HepG2 (cell line): ENCODE measurements around the gene OTUD7B. TPM values are rescaled to one million over a fixed set of nuclear protein-coding genes. Genes with fewer than 3 reads are reported as not detected.

Source experiments
- ETV5 ChIP-seq: IDR thresholded peaks from 2 replicates; pipeline ENCODE4 v1.6.1; 2018; ENCODE audit warnings: missing biosample characterization, missing genetic modification reagents, inconsistent platforms, borderline replicate concordance
- FOXA3 ChIP-seq: IDR thresholded peaks from 2 replicates; pipeline ENCODE4 v1.6.1; 2016; ENCODE audit warnings: missing genetic modification reagents, missing compliant biosample characterization
- KAT2B ChIP-seq: fragments of 150-350 bp; IDR thresholded peaks from 2 replicates; pipeline ENCODE4 v1.6.1; 2014; ENCODE audit warnings: low read depth, low read length, borderline replicate concordance
- RARG ChIP-seq: sonication (generic); formaldehyde crosslinking; IDR thresholded peaks from 2 replicates; pipeline ENCODE4 v1.4.0; 2020; ENCODE audit warnings: low read depth, mild to moderate bottlenecking, missing genetic modification reagents
- RFX3 ChIP-seq: IDR thresholded peaks from 2 replicates; pipeline ENCODE4 v1.6.1; 2016; ENCODE audit warnings: missing biosample characterization, missing genetic modification reagents
- RFXANK ChIP-seq: IDR thresholded peaks from 2 replicates; pipeline ENCODE4 v1.6.1; 2016
- SRSF1 ChIP-seq: fragments of 200-400 bp; formaldehyde crosslinking; optimal IDR thresholded peaks from 2 replicates; pipeline ENCODE3; 2017; ENCODE audit warnings: mild to moderate bottlenecking, low read depth, low read length, moderate library complexity
- ZFYVE20 ChIP-seq: sonication (generic); formaldehyde crosslinking; IDR thresholded peaks from 2 replicates; pipeline ENCODE4 v1.8.0; 2023; ENCODE audit warnings: low read depth, mild to moderate bottlenecking, moderate library complexity, missing genetic modification reagents, borderline replicate concordance
- ZNF350 ChIP-seq: sonication (generic); formaldehyde crosslinking; IDR thresholded peaks from 2 replicates; pipeline ENCODE4 v1.4.0; 2020; ENCODE audit warnings: mild to moderate bottlenecking, low read depth, missing genetic modification reagents, borderline replicate concordance
- ZNF510 ChIP-seq: sonication (generic); formaldehyde crosslinking; IDR thresholded peaks from 2 replicates; pipeline ENCODE4 v1.4.0; 2020; ENCODE audit warnings: low read depth, mild to moderate bottlenecking, missing genetic modification reagents
- ZNF724P ChIP-seq: sonication (generic); formaldehyde crosslinking; IDR thresholded peaks from 2 replicates; pipeline ENCODE4 v1.8.0; 2022; ENCODE audit warnings: missing genetic modification reagents, borderline replicate concordance
- ZNF772 ChIP-seq: sonication (generic); formaldehyde crosslinking; IDR thresholded peaks from 2 replicates; pipeline ENCODE4 v1.5.0; 2020; ENCODE audit warnings: mild to moderate bottlenecking, missing genetic modification reagents
- ZNF780A ChIP-seq: sonication (generic); formaldehyde crosslinking; IDR thresholded peaks from 2 replicates; pipeline ENCODE4 v1.8.0; 2022; ENCODE audit warnings: mild to moderate bottlenecking, missing genetic modification reagents, moderate library complexity
- polyA plus RNA-seq, 8 experiments: library from polyadenylated mRNA; depleted of rRNA in 3 of 8; stranded (reverse) in 7 of 8; unstranded in 1 of 8; fragments of >200 nt; fragmentation: Illumina TruSeq in 4 of 8; extraction: Trizol in 4 of 8; gene quantifications; 2 replicates each; pipeline versions ENCODE4 v1.2.1 to v1.2.3, GENCODE V29; 2011 to 2016; ENCODE audit warnings: low read depth in 4 of 8, missing spikeins in 1 of 8, mixed read lengths in 1 of 8; ENCODE audit not compliant: insufficient read depth in 1 of 8
- total RNA-seq, 5 experiments: library from RNA; depleted of rRNA; stranded (reverse); fragments of >200 nt; fragmentation: Illumina TruSeq; extraction: Trizol; gene quantifications; 2 replicates each; pipeline ENCODE4 v1.2.3, GENCODE V29; 2016; ENCODE audit warnings: low read depth in 1 of 5
- TF ChIP-seq, protein P1 (sequence below): sonication (generic); formaldehyde crosslinking; IDR thresholded peaks from 2 replicates; pipeline ENCODE4 v1.8.0; 2022; ENCODE audit warnings: missing genetic modification reagents, mild to moderate bottlenecking, borderline replicate concordance
- TF ChIP-seq, protein P2 (sequence below): sonication (generic); formaldehyde crosslinking; IDR thresholded peaks from 2 replicates; pipeline ENCODE4 v1.5.0; 2020; ENCODE audit warnings: missing genetic modification reagents, mild to moderate bottlenecking, borderline replicate concordance
- TF ChIP-seq, protein P3 (sequence below): IDR thresholded peaks from 2 replicates; pipeline ENCODE4 v1.6.1; 2016; ENCODE audit warnings: missing genetic modification reagents, missing compliant biosample characterization
- TF ChIP-seq, protein P4 (sequence below): sonication (generic); formaldehyde crosslinking; IDR thresholded peaks from 2 replicates; pipeline ENCODE4 v1.5.0; 2020; ENCODE audit warnings: missing genetic modification reagents
- TF ChIP-seq, protein P5 (sequence below): IDR thresholded peaks from 2 replicates; pipeline ENCODE4 v1.6.1; 2016; ENCODE audit warnings: low read depth, control low read depth
- TF ChIP-seq, protein P6 (sequence below): sonication (generic); formaldehyde crosslinking; conservative IDR thresholded peaks from 2 replicates; pipeline ENCODE4 v1.8.0; 2022; ENCODE audit warnings: low read depth, missing genetic modification reagents
- TF ChIP-seq, protein P7 (sequence below): sonication (generic); formaldehyde crosslinking; IDR thresholded peaks from 2 replicates; pipeline ENCODE4 v1.5.0; 2020; ENCODE audit warnings: mild to moderate bottlenecking, missing genetic modification reagents
- TF ChIP-seq, protein P8 (sequence below): sonication (generic); formaldehyde crosslinking; IDR thresholded peaks from 2 replicates; pipeline ENCODE4 v1.4.0; 2020; ENCODE audit warnings: mild to moderate bottlenecking, missing genetic modification reagents

The OTUD7B gene
- total and polyA plus RNA-seq, 2 of the 13 experiments (the other 11 are each of a cell fraction or from before 2014, with no cell fraction given): 5.1 to 11.2 TPM

DNA sequence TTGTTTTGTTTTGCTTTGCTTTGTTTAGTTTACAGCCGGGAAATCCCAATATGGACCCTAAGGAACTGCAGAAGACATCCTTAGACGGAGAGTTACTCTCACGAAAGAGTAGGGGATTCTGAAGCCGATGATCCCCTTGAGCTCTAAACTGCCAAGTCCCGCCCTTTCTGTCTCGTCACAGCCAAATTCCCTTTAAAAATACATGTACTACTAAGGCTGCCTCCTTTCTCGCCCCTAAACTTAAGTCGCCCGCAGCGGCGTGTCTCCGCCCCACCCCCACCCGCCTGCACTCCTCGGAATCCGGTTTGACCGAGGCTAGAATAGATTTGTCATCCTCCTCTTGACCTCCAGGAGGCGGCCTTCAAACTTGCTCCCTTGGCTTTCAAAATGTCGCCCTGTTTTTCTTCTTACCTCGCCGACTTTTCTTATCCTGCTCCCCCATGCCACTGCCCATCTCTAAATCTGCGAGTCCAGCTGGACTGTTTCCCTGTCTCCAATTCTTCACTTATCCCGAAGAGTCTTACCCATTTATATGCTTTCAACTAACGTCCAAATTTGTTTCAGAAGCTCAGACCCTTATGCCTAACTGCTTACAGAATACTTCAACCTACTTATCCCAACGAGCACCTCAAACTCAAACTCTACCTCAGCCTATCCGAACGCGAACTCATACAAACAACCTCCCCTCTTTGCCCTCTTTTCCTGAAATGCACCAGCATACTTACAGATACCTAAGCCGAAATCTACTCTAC, 122.1 kb downstream of the OTUD7B start (continued):
- TF ChIP-seq, protein P1, sequence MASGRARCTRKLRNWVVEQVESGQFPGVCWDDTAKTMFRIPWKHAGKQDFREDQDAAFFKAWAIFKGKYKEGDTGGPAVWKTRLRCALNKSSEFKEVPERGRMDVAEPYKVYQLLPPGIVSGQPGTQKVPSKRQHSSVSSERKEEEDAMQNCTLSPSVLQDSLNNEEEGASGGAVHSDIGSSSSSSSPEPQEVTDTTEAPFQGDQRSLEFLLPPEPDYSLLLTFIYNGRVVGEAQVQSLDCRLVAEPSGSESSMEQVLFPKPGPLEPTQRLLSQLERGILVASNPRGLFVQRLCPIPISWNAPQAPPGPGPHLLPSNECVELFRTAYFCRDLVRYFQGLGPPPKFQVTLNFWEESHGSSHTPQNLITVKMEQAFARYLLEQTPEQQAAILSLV: no peak
- TF ChIP-seq, protein P2, sequence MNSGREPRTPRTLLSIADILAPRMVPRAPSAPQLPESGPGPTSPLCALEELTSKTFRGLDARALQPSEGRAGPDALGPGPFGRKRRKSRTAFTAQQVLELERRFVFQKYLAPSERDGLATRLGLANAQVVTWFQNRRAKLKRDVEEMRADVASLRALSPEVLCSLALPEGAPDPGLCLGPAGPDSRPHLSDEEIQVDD (CRISPR knock-in tag): no peak
- TF ChIP-seq ETV5 (CRISPR knock-in tag): no peak
- TF ChIP-seq RFX3 (CRISPR knock-in tag): no peak
- TF ChIP-seq ZNF510 (CRISPR knock-in tag): no peak
- no peak for TF ChIP-seq ZNF724P
- TF ChIP-seq, protein P3, sequence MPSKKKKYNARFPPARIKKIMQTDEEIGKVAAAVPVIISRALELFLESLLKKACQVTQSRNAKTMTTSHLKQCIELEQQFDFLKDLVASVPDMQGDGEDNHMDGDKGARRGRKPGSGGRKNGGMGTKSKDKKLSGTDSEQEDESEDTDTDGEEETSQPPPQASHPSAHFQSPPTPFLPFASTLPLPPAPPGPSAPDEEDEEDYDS (CRISPR knock-in tag): no peak
- TF ChIP-seq KAT2B: no peak
- TF ChIP-seq, protein P4, sequence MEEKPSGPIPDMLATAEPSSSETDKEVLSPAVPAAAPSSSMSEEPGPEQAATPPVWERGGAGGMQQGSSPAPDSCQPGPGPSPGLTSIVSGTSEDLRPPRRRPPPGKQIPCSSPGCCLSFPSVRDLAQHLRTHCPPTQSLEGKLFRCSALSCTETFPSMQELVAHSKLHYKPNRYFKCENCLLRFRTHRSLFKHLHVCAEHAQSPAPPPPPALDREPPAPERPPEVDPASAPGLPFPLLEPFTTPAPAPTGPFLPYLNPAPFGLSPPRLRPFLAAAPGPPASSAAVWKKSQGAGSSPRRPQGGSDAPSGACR (CRISPR knock-in tag): no peak
- no peak for TF ChIP-seq ZFYVE20 (CRISPR knock-in tag)
- TF ChIP-seq, protein P5, sequence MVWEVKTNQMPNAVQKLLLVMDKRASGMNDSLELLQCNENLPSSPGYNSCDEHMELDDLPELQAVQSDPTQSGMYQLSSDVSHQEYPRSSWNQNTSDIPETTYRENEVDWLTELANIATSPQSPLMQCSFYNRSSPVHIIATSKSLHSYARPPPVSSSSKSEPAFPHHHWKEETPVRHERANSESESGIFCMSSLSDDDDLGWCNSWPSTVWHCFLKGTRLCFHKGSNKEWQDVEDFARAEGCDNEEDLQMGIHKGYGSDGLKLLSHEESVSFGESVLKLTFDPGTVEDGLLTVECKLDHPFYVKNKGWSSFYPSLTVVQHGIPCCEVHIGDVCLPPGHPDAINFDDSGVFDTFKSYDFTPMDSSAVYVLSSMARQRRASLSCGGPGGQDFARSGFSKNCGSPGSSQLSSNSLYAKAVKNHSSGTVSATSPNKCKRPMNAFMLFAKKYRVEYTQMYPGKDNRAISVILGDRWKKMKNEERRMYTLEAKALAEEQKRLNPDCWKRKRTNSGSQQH (CRISPR knock-in tag): no peak
- 0 out of 2 replicates have a peak, but pooled peaks have one; percentile 6 for TF ChIP-seq FOXA3
- TF ChIP-seq SRSF1: no peak
- peak; percentile 34; the same call in 1 of the 2 replicates for TF ChIP-seq ZNF350 (CRISPR knock-in tag)
- TF ChIP-seq, protein P6, sequence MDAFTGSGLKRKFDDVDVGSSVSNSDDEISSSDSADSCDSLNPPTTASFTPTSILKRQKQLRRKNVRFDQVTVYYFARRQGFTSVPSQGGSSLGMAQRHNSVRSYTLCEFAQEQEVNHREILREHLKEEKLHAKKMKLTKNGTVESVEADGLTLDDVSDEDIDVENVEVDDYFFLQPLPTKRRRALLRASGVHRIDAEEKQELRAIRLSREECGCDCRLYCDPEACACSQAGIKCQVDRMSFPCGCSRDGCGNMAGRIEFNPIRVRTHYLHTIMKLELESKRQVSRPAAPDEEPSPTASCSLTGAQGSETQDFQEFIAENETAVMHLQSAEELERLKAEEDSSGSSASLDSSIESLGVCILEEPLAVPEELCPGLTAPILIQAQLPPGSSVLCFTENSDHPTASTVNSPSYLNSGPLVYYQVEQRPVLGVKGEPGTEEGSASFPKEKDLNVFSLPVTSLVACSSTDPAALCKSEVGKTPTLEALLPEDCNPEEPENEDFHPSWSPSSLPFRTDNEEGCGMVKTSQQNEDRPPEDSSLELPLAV (CRISPR knock-in tag): no peak
- TF ChIP-seq RFXANK (CRISPR knock-in tag): no peak
- TF ChIP-seq, protein P7, sequence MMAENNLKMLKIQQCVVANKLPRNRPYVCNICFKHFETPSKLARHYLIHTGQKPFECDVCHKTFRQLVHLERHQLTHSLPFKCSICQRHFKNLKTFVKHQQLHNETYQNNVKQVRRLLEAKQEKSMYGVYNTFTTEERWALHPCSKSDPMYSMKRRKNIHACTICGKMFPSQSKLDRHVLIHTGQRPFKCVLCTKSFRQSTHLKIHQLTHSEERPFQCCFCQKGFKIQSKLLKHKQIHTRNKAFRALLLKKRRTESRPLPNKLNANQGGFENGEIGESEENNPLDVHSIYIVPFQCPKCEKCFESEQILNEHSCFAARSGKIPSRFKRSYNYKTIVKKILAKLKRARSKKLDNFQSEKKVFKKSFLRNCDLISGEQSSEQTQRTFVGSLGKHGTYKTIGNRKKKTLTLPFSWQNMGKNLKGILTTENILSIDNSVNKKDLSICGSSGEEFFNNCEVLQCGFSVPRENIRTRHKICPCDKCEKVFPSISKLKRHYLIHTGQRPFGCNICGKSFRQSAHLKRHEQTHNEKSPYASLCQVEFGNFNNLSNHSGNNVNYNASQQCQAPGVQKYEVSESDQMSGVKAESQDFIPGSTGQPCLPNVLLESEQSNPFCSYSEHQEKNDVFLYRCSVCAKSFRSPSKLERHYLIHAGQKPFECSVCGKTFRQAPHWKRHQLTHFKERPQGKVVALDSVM (CRISPR knock-in tag): no peak
- TF ChIP-seq, protein P8, sequence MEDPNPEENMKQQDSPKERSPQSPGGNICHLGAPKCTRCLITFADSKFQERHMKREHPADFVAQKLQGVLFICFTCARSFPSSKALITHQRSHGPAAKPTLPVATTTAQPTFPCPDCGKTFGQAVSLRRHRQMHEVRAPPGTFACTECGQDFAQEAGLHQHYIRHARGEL (CRISPR knock-in tag): no peak
- TF ChIP-seq ZNF772: no peak
- TF ChIP-seq RARG: no peak
- TF ChIP-seq ZNF780A (CRISPR knock-in tag): no peak
